ENCODE data around the gene VRK2. TPM values are rescaled to one million over a fixed set of nuclear protein-coding genes. Genes with fewer than 3 reads are reported as not detected.

Gene VRK2
- total and polyA plus RNA-seq, 10 of the 15 experiments (the other 5 are each of a cell fraction or from before 2014, with no cell fraction given) = 26.5 to 78.0 (median 57.3) TPM

- TF ChIP-seq ATF7 (IDR thresholded peaks at IDR 0.05; ENCODE audit: low read depth) (no peak), EZH2 (IDR thresholded peaks at IDR 0.05; ENCODE audit: borderline replicate concordance, control insufficient read depth, low read depth, low read length) (no peak)
These were observed 151.3 kb downstream of the VRK2 start (continued) for GRCh38 chr2:58197894-58198293.

- no peak overlapping the region for H3K27ac ChIP-seq (ENCODE audit: control insufficient read depth, insufficient read depth)
- CTCF ChIA-PET = interaction anchor here (0.6 to 0.8 kb wide), 6 partner anchors 44 to 675 kb away, joined by 3 read pairs; no protein-coding TSS in a partner anchor
- in situ Hi-C loops (cut with MboI) (no loop called here), intact Hi-C loops (cut with micrococcal nuclease; ENCODE audit: unreplicated experiment) (no loop called here)
- H3K27me3 ChIP-seq (replicated peaks in 1 of 2; ENCODE audit: control insufficient read depth in 2 of 2, insufficient read depth in 2 of 2, low read length in 1 of 2) = no peaks in the 10 kb centered on the region
- no peak for FAIRE-seq
- no peaks in the 10 kb centered on the region for H3K9me3 ChIP-seq (replicated peaks; ENCODE audit: control insufficient read depth, insufficient read depth, low read length)
- H3K36me3 ChIP-seq (ENCODE audit: control insufficient read depth in 2 of 2, insufficient read depth in 2 of 2, low read length in 1 of 2) = peaks cover 0 to 7% of the 10 kb centered on the region in 2 experiments; a peak in 2 of 4 replicates
- SMC1A ChIA-PET (ENCODE audit: uncharacterized antibody, unreplicated experiment) = interaction anchor here (1.1 to 1.4 kb wide), 2 partner anchors 18 to 154 kb away, joined by 3 to 4 read pairs; no protein-coding TSS in a partner anchor
- H3K9ac ChIP-seq (ENCODE audit: control insufficient read depth, insufficient read depth, low read length) = no peak overlapping the region
- ATAC-seq = no peak
- no peak for DNase-seq (ENCODE audit: low read depth, low spot score)
- H3K79me2 ChIP-seq (ENCODE audit: control insufficient read depth, insufficient read depth, low read length) = no peaks in the 10 kb centered on the region
- 92% methylated on average over 1 of the region's 1 CpG for WGBS (ENCODE audit: insufficient coverage, insufficient replicate concordance, low lambda C conversion rate, missing lambda C conversion rate)
- no peak overlapping the region for H2AFZ ChIP-seq (ENCODE audit: control insufficient read depth, low read depth, low read length)
- RAD21 ChIA-PET (ENCODE audit: unreplicated experiment) = interaction anchor here (0.7 to 1.4 kb wide), 2 partner anchors 290 to 297 kb away, joined by 3 read pairs; no protein-coding TSS in a partner anchor
- POLR2A ChIA-PET = no interaction called here
- no peak overlapping the region for H3K4me3 ChIP-seq
- H3K4me2 ChIP-seq (ENCODE audit: control insufficient read depth, insufficient read depth) = no peak overlapping the region
- no peaks in the 10 kb centered on the region for H4K20me1 ChIP-seq (ENCODE audit: control insufficient read depth, insufficient read depth)
- BruUV-seq (replicated peaks) = no TSS peak
- no peaks in the 10 kb centered on the region for H3K4me1 ChIP-seq (ENCODE audit: control insufficient read depth, insufficient read depth, low read length)
- TF ChIP-seq, protein P1, sequence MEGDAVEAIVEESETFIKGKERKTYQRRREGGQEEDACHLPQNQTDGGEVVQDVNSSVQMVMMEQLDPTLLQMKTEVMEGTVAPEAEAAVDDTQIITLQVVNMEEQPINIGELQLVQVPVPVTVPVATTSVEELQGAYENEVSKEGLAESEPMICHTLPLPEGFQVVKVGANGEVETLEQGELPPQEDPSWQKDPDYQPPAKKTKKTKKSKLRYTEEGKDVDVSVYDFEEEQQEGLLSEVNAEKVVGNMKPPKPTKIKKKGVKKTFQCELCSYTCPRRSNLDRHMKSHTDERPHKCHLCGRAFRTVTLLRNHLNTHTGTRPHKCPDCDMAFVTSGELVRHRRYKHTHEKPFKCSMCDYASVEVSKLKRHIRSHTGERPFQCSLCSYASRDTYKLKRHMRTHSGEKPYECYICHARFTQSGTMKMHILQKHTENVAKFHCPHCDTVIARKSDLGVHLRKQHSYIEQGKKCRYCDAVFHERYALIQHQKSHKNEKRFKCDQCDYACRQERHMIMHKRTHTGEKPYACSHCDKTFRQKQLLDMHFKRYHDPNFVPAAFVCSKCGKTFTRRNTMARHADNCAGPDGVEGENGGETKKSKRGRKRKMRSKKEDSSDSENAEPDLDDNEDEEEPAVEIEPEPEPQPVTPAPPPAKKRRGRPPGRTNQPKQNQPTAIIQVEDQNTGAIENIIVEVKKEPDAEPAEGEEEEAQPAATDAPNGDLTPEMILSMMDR (IDR thresholded peaks at IDR 0.05 in 2 of 3, conservative IDR thresholded peaks at IDR 0.05 in 1 of 3; ENCODE audit: control insufficient read depth in 2 of 3, extremely low read depth in 1 of 3, insufficient read depth in 1 of 3, low read depth in 3 of 3, low read length in 3 of 3) = no peak
- TF ChIP-seq IRF4 (IDR thresholded peaks at IDR 0.05; ENCODE audit: low read depth, low read length) (no peak), SPI1 (IDR thresholded peaks at IDR 0.05; ENCODE audit: borderline replicate concordance, insufficient read depth, low read depth, low read length) (no peak), NBN (IDR thresholded peaks at IDR 0.05) (no peak), POLR2AphosphoS2 (IDR thresholded peaks at IDR 0.05; ENCODE audit: low read depth, low read length) (no peak), RAD21 (IDR thresholded peaks at IDR 0.05; ENCODE audit: insufficient read depth, low read depth, low read length) (no peak), ZBED1 (IDR thresholded peaks at IDR 0.05; ENCODE audit: borderline replicate concordance) (no peak), SUPT20H (IDR thresholded peaks at IDR 0.05; ENCODE audit: borderline replicate concordance, control insufficient read depth, low read depth, low read length) (no peak), CBX3 (IDR thresholded peaks at IDR 0.05; ENCODE audit: borderline replicate concordance, low read depth) (no peak), ZZZ3 (IDR thresholded peaks at IDR 0.05; ENCODE audit: control insufficient read depth, insufficient read length, low read depth) (no peak), NFIC (IDR thresholded peaks at IDR 0.05; ENCODE audit: low read depth, low read length) (no peak), RBBP5 (conservative IDR thresholded peaks at IDR 0.05) (no peak), MLLT1 (IDR thresholded peaks at IDR 0.05) (no peak), NFYB (IDR thresholded peaks at IDR 0.05; ENCODE audit: insufficient read depth, low read depth, low read length) (no peak)
- TF ChIP-seq, protein P2, sequence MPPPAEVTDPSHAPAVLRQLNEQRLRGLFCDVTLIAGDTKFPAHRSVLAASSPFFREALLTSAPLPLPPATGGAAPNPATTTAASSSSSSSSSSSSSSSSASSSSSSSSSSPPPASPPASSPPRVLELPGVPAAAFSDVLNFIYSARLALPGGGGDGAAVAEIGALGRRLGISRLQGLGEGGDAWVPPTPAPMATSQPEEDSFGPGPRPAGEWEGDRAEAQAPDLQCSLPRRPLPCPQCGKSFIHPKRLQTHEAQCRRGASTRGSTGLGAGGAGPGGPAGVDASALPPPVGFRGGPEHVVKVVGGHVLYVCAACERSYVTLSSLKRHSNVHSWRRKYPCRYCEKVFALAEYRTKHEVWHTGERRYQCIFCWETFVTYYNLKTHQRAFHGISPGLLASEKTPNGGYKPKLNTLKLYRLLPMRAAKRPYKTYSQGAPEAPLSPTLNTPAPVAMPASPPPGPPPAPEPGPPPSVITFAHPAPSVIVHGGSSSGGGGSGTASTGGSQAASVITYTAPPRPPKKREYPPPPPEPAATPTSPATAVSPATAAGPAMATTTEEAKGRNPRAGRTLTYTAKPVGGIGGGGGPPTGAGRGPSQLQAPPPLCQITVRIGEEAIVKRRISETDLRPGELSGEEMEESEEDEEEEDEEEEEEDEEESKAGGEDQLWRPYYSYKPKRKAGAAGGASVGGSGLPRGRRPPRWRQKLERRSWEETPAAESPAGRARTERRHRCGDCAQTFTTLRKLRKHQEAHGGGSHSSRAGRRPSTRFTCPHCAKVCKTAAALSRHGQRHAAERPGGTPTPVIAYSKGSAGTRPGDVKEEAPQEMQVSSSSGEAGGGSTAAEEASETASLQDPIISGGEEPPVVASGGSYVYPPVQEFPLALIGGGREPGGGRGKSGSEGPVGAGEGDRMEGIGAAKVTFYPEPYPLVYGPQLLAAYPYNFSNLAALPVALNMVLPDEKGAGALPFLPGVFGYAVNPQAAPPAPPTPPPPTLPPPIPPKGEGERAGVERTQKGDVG (CRISPR knock-in tag; IDR thresholded peaks at IDR 0.05) = no peak
These were observed 155.8 kb downstream of the VRK2 start for GRCh38 chr2:58202404-58202803.
